HT-29 (cell line): ENCODE measurements around the gene CAPZB. TPM values are rescaled to one million over a fixed set of nuclear protein-coding genes. Genes with fewer than 3 reads are reported as not detected.

ENCODE experiments used
- DNase-seq: peaks from one replicate; pipeline ENCODE4 v3.0.0-alpha.2; 2015; ENCODE audit warnings: low spot score
- total RNA-seq: library from RNA; depleted of rRNA; stranded (reverse); fragments of >200 nt; shearing (Covaris generic); gene quantifications from 2 replicates; pipeline ENCODE4 v1.2.3, GENCODE V29; 2014

Gene CAPZB
- total RNA-seq, 1 experiment from 2014 or later, result 87.3 TPM

- DNase-seq, result no peak
These were observed 55.7 kb downstream of the CAPZB start for GRCh38 chr1:19429611-19430010.

- no peak for DNase-seq
These were observed 58.1 kb downstream of the CAPZB start for GRCh38 chr1:19427087-19427781.

- no peak for DNase-seq
These were observed 58.8 kb downstream of the CAPZB start for GRCh38 chr1:19426294-19427086.

GRCh38 chr1:19425646-19426239, 59.6 kb downstream of the CAPZB start:
- DNase-seq, result no peak

GRCh38 chr1:19424651-19425570, 60.4 kb downstream of the CAPZB start:
- no peak for DNase-seq

- no peak for DNase-seq
These were observed 62.2 kb downstream of the CAPZB start for GRCh38 chr1:19423130-19423529.

- DNase-seq, result no peak
These were observed 64.0 kb downstream of the CAPZB start for GRCh38 chr1:19421365-19421764.

- DNase-seq, result no peak
These were observed 64.7 kb downstream of the CAPZB start for GRCh38 chr1:19420606-19421005.

GRCh38 chr1:19419691-19420090, 65.6 kb downstream of the CAPZB start:
- DNase-seq, result no peak

- no peak for DNase-seq
These were observed 66.8 kb downstream of the CAPZB start for GRCh38 chr1:19418503-19418971.

- no peak for DNase-seq
These were observed 68.3 kb downstream of the CAPZB start for GRCh38 chr1:19416921-19417470.

GRCh38 chr1:19416145-19416544, 69.2 kb downstream of the CAPZB start:
- DNase-seq, result no peak

- DNase-seq, result no peak
These were observed 70.7 kb downstream of the CAPZB start for GRCh38 chr1:19414515-19415121.

GRCh38 chr1:19413999-19414398, 71.3 kb downstream of the CAPZB start:
- no peak for DNase-seq

GRCh38 chr1:19412654-19413053, 72.7 kb downstream of the CAPZB start:
- no peak for DNase-seq

- no peak for DNase-seq
These were observed 73.7 kb downstream of the CAPZB start for GRCh38 chr1:19411612-19412011.

GRCh38 chr1:19410393-19410792, 74.9 kb downstream of the CAPZB start:
- DNase-seq, result no peak

- no peak for DNase-seq
These were observed 75.6 kb downstream of the CAPZB start for GRCh38 chr1:19409477-19410341.

- DNase-seq, result no peak
These were observed 77.7 kb downstream of the CAPZB start for GRCh38 chr1:19407494-19408096.
